Neural cell (in vitro differentiated cells): ENCODE results near the gene NHSL2. TPM values are rescaled to one million over a fixed set of nuclear protein-coding genes. Genes with fewer than 3 reads are reported as not detected.

Experiments used
- H2AFZ ChIP-seq: fragments of 200-600, 300-800 bp; sonication (generic), shearing (Covaris generic); 2 replicates; pipeline ENCODE4 v1.6.0; 2014; ENCODE audit warnings: low read depth, mild to moderate bottlenecking, antibody characterized with exemption, low read length, moderate library complexity
- H3F3A ChIP-seq: fragments of 200-600 bp; shearing (Covaris generic); 2 replicates; pipeline ENCODE4 v1.6.1; 2016; ENCODE audit warnings: mild to moderate bottlenecking, moderate library complexity, mixed read lengths, antibody characterized with exemption, low read length; ENCODE audit not compliant: insufficient read depth, poor library complexity, severe bottlenecking
- H3K27ac ChIP-seq: fragments of 200-600, 300-800 bp; sonication (generic), shearing (Covaris generic); 2 replicates; pipeline ENCODE4 v1.5.1; 2014; ENCODE audit warnings: mild to moderate bottlenecking, low read length, moderate library complexity
- H3K27me3 ChIP-seq: fragments of 300-800, 200-600 bp; sonication (generic), shearing (Covaris generic); 2 replicates; pipeline ENCODE4 v1.6.0; 2014; ENCODE audit warnings: mild to moderate bottlenecking, low read depth, low read length, moderate library complexity; ENCODE audit not compliant: insufficient read depth
- H3K36me3 ChIP-seq: fragments of 300-800, 200-600 bp; sonication (generic), shearing (Covaris generic); 2 replicates; pipeline ENCODE4 v1.5.1; 2014; ENCODE audit warnings: mild to moderate bottlenecking, antibody characterized with exemption, low read length, moderate library complexity; ENCODE audit not compliant: insufficient read depth
- H3K4me2 ChIP-seq: fragments of 300-800, 200-600 bp; sonication (generic), shearing (Covaris generic); 2 replicates; pipeline ENCODE4 v1.6.0; 2014; ENCODE audit warnings: mild to moderate bottlenecking, low read length
- H3K4me3 ChIP-seq: fragments of 300-800, 200-600 bp; sonication (generic), shearing (Covaris generic); 2 replicates; pipeline ENCODE4 v1.5.1; 2014; ENCODE audit warnings: mild to moderate bottlenecking, low read length, moderate library complexity
- H3K79me2 ChIP-seq: fragments of 200-600 bp; shearing (Covaris generic); replicated peaks from 2 replicates; pipeline ENCODE4 v1.6.0; 2014; ENCODE audit warnings: mild to moderate bottlenecking, low read length, moderate library complexity; ENCODE audit not compliant: insufficient read depth
- H3K9ac ChIP-seq: fragments of 300-800, 200-600 bp; sonication (generic), shearing (Covaris generic); 2 replicates; pipeline ENCODE4 v1.6.1; 2016; ENCODE audit warnings: mild to moderate bottlenecking, low read length, mixed read lengths
- H3K9me2 ChIP-seq: fragments of 200-600 bp; shearing (Covaris generic); 2 replicates; pipeline ENCODE4 v1.6.1; 2016; ENCODE audit warnings: mild to moderate bottlenecking, low read length, mixed read lengths; ENCODE audit not compliant: insufficient read depth
- H3K9me3 ChIP-seq: fragments of 200-600, 300-800 bp; sonication (generic), shearing (Covaris generic); 2 replicates; pipeline ENCODE4 v1.6.1; 2016; ENCODE audit warnings: mild to moderate bottlenecking, mixed run types, low read length, moderate library complexity, mixed read lengths
- H4K20me1 ChIP-seq: fragments of 200-600 bp; shearing (Covaris generic); 2 replicates; pipeline ENCODE4 v1.6.1; 2016; ENCODE audit warnings: mild to moderate bottlenecking, mixed run types; ENCODE audit not compliant: insufficient read depth
- CTCF ChIP-seq: fragments of 450-650 bp; IDR thresholded peaks from 2 replicates; pipeline ENCODE4 v1.5.1; 2014; ENCODE audit warnings: antibody characterized with exemption, mild to moderate bottlenecking, moderate library complexity; ENCODE audit not compliant: poor library complexity, severe bottlenecking
- EP300 ChIP-seq: fragments of 450-650 bp; conservative IDR thresholded peaks from 2 replicates; pipeline ENCODE4 v1.6.1; 2014; ENCODE audit warnings: antibody characterized with exemption, mild to moderate bottlenecking, moderate library complexity; ENCODE audit not compliant: poor library complexity, severe bottlenecking
- EZH2 ChIP-seq: fragments of 200-600, 300-800 bp; shearing (Covaris generic), sonication (generic); IDR thresholded peaks from 2 replicates; pipeline ENCODE4 v1.6.1; 2014; ENCODE audit warnings: antibody characterized with exemption, low read length, borderline replicate concordance, mild to moderate bottlenecking; ENCODE audit not compliant: insufficient read depth, poor library complexity, severe bottlenecking
- MXI1 ChIP-seq: fragments of 450-650 bp; conservative IDR thresholded peaks from 2 replicates; pipeline ENCODE4 v1.6.1; 2014; ENCODE audit warnings: antibody characterized with exemption, mild to moderate bottlenecking; ENCODE audit not compliant: poor library complexity, severe bottlenecking
- POLR2AphosphoS5 ChIP-seq: IDR thresholded peaks from 2 replicates; pipeline ENCODE4 v1.6.1; 2012
- RAD21 ChIP-seq: fragments of 450-650 bp; conservative IDR thresholded peaks from 2 replicates; pipeline ENCODE4 v1.6.1; 2014; ENCODE audit warnings: antibody characterized with exemption, mild to moderate bottlenecking, moderate library complexity
- REST ChIP-seq: IDR thresholded peaks from 2 replicates; pipeline ENCODE4 v1.6.1; 2012; ENCODE audit warnings: borderline replicate concordance
- SMC3 ChIP-seq: fragments of 450-650 bp; conservative IDR thresholded peaks from 2 replicates; pipeline ENCODE4 v1.6.1; 2014; ENCODE audit warnings: antibody characterized with exemption, mild to moderate bottlenecking, moderate library complexity; ENCODE audit not compliant: poor library complexity
- TAF1 ChIP-seq: IDR thresholded peaks from 2 replicates; pipeline ENCODE4 v1.6.1; 2012; ENCODE audit warnings: low read depth
- polyA plus RNA-seq: library from polyadenylated mRNA; depleted of rRNA; stranded (reverse); fragments of >200 nt; gene quantifications from 2 replicates; pipeline ENCODE4 v1.2.3, GENCODE V29; 2014

The NHSL2 gene
- polyA plus RNA-seq, 1 donor from 2014 or later = 0.87 TPM

GRCh38 chrX:72101597-72102037, 191.0 kb downstream of the NHSL2 start:
- TF ChIP-seq TAF1 (no peak), EP300 (no peak), POLR2AphosphoS5 (no peak), REST (no peak), CTCF (no peak), RAD21 (no peak), MXI1 (no peak), SMC3 (no peak), EZH2 (no peak)
- Histone ChIP-seq H3K9ac (no peak overlapping the region), H3K36me3 (no peaks in the 10 kb centered on the region), H3K4me2 (no peak overlapping the region), H3K9me2 (no peaks in the 10 kb centered on the region), H3K27me3 (no peaks in the 10 kb centered on the region), H3K4me3 (no peak overlapping the region), H3K79me2 (no peaks in the 10 kb centered on the region), H3K27ac (no peak overlapping the region), H4K20me1 (no peaks in the 10 kb centered on the region), H3F3A (no peaks in the 10 kb centered on the region), H2AFZ (no peak overlapping the region), H3K9me3 (no peaks in the 10 kb centered on the region)

GRCh38 chrX:72102126-72102525, 191.5 kb downstream of the NHSL2 start:
- H3K27ac ChIP-seq = no peak overlapping the region
- TF ChIP-seq REST = no peak
- no peak for TF ChIP-seq POLR2AphosphoS5
- no peak for TF ChIP-seq EZH2
- TF ChIP-seq MXI1 = no peak
- no peak for TF ChIP-seq EP300
- TF ChIP-seq TAF1 = no peak
- TF ChIP-seq SMC3 = no peak
- no peak for TF ChIP-seq RAD21
- TF ChIP-seq CTCF = no peak
- no peaks in the 10 kb centered on the region for H4K20me1 ChIP-seq
- H3K36me3 ChIP-seq = no peaks in the 10 kb centered on the region
- H3K9me2 ChIP-seq = no peaks in the 10 kb centered on the region
- H3K4me2 ChIP-seq = no peak overlapping the region
- no peaks in the 10 kb centered on the region for H3K79me2 ChIP-seq
- no peak overlapping the region for H3K9ac ChIP-seq
- no peaks in the 10 kb centered on the region for H3F3A ChIP-seq
- H3K9me3 ChIP-seq = no peaks in the 10 kb centered on the region
- no peaks in the 10 kb centered on the region for H3K27me3 ChIP-seq
- H2AFZ ChIP-seq = no peak overlapping the region
- no peak overlapping the region for H3K4me3 ChIP-seq
